ENCODE data around the gene MZF1. TPM values are rescaled to one million over a fixed set of nuclear protein-coding genes. Genes with fewer than 3 reads are reported as not detected.
A peak's percentile ranks its signal among the peaks of the same experiment; 100 is the strongest.

Gene MZF1
- total RNA-seq, 2 experiments from 2014 or later, result 30.0 to 39.1 TPM

DNA sequence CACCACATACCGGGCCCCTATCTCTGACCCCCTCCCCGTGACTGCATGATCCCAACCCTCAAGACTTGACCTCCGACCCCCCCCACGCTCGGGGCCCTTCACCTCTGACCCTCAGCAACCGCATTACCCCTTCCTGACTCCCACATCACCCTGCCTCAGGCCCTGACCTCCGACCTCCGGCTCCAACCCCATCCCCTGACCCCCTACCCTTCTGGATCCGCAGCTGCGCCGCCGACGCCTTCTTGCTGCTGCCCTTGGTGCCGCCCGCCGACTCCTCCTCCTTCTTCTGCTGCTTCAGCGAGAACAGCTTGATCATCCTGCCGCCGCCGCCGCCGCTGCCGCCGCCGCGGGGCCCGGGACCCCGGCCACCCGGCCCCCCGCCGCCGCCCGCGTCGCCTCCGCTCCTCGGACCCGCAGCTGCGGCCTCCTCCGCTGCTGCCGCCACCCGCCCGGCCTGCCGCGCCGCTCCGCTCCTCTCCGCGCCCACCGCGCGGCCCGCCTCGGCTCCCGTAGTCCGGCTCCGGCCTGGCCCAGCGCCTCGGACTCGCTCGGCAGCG lies 15.0 kb downstream of the MZF1 start, which contains the start of gene UBE2M:
Gene UBE2M, minus strand, starts transcription at position 546 of the 557 bp plus-strand sequence. Its CDS starts 230 bp downstream, at position 316.
- H2AFZ ChIP-seq (ENCODE audit: low read length), result no peak within 1 kb of the TSS
- CTCF ChIA-PET (ENCODE audit: unreplicated experiment), result no interaction called here
- no peaks in the 10 kb centered on the region for H4K20me1 ChIP-seq (ENCODE audit: insufficient read depth, low read length)
- no TSS peak for BruUV-seq (replicated peaks)
- H3K27ac ChIP-seq (ENCODE audit: low read depth, low read length, poor library complexity, severe bottlenecking), result peak within 1 kb of the TSS; percentile 89
- no peaks in the 10 kb centered on the region for H3K9me3 ChIP-seq (ENCODE audit: low read length)
- peak; percentile 57 for DNase-seq (ENCODE audit: low spot score)
- peak within 1 kb of the TSS; percentile 83 for H3K4me2 ChIP-seq (ENCODE audit: low read length)
- peaks cover 47% of the 10 kb centered on the region for H3K4me1 ChIP-seq (ENCODE audit: insufficient read depth, low read length, poor library complexity, severe bottlenecking)
- TF ChIP-seq, protein P1, sequence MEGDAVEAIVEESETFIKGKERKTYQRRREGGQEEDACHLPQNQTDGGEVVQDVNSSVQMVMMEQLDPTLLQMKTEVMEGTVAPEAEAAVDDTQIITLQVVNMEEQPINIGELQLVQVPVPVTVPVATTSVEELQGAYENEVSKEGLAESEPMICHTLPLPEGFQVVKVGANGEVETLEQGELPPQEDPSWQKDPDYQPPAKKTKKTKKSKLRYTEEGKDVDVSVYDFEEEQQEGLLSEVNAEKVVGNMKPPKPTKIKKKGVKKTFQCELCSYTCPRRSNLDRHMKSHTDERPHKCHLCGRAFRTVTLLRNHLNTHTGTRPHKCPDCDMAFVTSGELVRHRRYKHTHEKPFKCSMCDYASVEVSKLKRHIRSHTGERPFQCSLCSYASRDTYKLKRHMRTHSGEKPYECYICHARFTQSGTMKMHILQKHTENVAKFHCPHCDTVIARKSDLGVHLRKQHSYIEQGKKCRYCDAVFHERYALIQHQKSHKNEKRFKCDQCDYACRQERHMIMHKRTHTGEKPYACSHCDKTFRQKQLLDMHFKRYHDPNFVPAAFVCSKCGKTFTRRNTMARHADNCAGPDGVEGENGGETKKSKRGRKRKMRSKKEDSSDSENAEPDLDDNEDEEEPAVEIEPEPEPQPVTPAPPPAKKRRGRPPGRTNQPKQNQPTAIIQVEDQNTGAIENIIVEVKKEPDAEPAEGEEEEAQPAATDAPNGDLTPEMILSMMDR (conservative IDR thresholded peaks at IDR 0.05; ENCODE audit: low read length), result no peak
- no peak for TF ChIP-seq EZH2phosphoT487 (IDR thresholded peaks at IDR 0.05; ENCODE audit: borderline replicate concordance, low read depth, low read length)
- intact Hi-C loops (cut with micrococcal nuclease; ENCODE audit: unreplicated experiment), result no loop called here
- no peaks in the 10 kb centered on the region for H3K9me2 ChIP-seq (ENCODE audit: insufficient read depth, low read length)
- H3K36me3 ChIP-seq (ENCODE audit: insufficient read depth, low read length), result peaks cover 45% of the 10 kb centered on the region
- POLR2A ChIA-PET, result no interaction called here
- H3K79me2 ChIP-seq (ENCODE audit: insufficient read depth, low read depth, low read length), result peaks cover 26% of the 10 kb centered on the region
- H3K4me3 ChIP-seq (ENCODE audit: low read depth, low read length, poor library complexity, severe bottlenecking), result peak within 1 kb of the TSS; percentile 88

DNA sequence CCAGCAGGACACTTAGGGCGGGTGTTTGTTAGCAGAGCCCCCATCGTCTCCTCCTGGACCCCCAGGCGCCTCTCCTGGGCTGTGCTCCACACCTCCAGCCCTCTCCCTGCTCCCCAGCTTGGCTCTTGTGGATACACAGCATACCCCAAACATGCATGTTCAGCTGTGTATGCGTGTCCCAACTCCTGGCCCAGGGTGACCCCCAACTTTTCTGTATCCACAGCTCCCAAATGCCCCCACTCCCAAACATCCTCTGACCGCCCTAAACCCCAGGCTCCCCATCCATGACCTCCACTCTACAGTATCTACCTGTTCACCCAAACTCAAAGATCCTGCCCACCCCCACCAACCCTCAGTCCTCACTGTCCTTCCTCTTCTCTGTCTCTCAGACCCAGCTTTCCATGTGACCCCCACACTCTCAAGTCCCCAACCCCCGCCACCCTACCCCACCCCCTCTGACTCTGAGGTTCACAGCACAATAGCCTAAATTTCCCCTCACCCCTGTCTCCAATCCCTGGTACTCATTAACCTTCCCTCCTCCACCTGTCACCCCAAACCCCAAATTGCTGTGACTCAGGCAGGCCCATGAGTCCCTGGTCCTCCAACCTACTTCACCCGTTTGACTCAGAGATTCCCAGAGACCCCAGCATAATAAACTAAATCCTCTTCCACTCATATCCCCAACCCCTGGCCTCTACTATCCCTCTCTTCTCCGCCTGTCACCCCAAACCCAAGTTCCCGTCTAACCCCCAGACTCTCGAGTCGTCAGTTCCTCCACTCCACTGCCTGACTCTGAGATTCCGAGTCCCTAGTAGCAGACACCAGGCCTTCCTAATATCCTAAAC lies 15.7 kb downstream of the MZF1 start:
- H3K9me2 ChIP-seq (ENCODE audit: insufficient read depth, low read length), result no peaks in the 10 kb centered on the region
- no peaks in the 10 kb centered on the region for H3K9me3 ChIP-seq (ENCODE audit: low read length)
- ChIA-PET POLR2A (no interaction called here), CTCF (ENCODE audit: unreplicated experiment) (interaction anchor here (0.8 kb wide), 1 partner anchor 37 kb away, joined by 3 read pairs; no protein-coding TSS in a partner anchor)
- peaks cover 51% of the 10 kb centered on the region for H3K36me3 ChIP-seq (ENCODE audit: insufficient read depth, low read length)
- DNase-seq (ENCODE audit: low spot score), result no peak
- H3K27ac ChIP-seq (ENCODE audit: low read depth, low read length, poor library complexity, severe bottlenecking), result peak overlapping the region; percentile 89
- intact Hi-C loops (cut with micrococcal nuclease; ENCODE audit: unreplicated experiment), result no loop called here
- no peak overlapping the region for H2AFZ ChIP-seq (ENCODE audit: low read length)
- TF ChIP-seq, protein P1 (conservative IDR thresholded peaks at IDR 0.05; ENCODE audit: low read length), result no peak
- no peak for TF ChIP-seq EZH2phosphoT487 (IDR thresholded peaks at IDR 0.05; ENCODE audit: borderline replicate concordance, low read depth, low read length)
- peak overlapping the region; percentile 83 for H3K4me2 ChIP-seq (ENCODE audit: low read length)
- H3K4me3 ChIP-seq (ENCODE audit: low read depth, low read length, poor library complexity, severe bottlenecking), result peak overlapping the region; percentile 88
- H4K20me1 ChIP-seq (ENCODE audit: insufficient read depth, low read length), result 0 out of 2 replicates have a peak, but pooled peaks cover 4% of the 10 kb centered on the region
- H3K79me2 ChIP-seq (ENCODE audit: insufficient read depth, low read depth, low read length), result peaks cover 26% of the 10 kb centered on the region
- no TSS peak for BruUV-seq (replicated peaks)
- peaks cover 41% of the 10 kb centered on the region for H3K4me1 ChIP-seq (ENCODE audit: insufficient read depth, low read length, poor library complexity, severe bottlenecking)
